MCF 10A (cell line): ENCODE measurements around the gene CDKN2C. TPM values are rescaled to one million over a fixed set of nuclear protein-coding genes. Genes with fewer than 3 reads are reported as not detected.

Source experiments
- BruUV-seq: library from RNA; stranded (reverse); fragments of 400-500 nt; replicated peaks from 2 replicates; lab custom pipeline; 2021; lab: Mats Ljungman, UMichigan
- CTCF ChIA-PET: fragments of 300-600 bp; sonication (Branson Sonifier 250); formaldehyde crosslinking; extraction: SDS; loops from one replicate; lab custom pipeline; 2021; ENCODE audit warnings: antibody characterized with exemption, inconsistent platforms; lab: Yijun Ruan, JAX
- POLR2A ChIA-PET: fragments of 300-600, 350-650 bp; sonication (Branson Sonifier 250); formaldehyde crosslinking; extraction: SDS; loops from one replicate; lab custom pipeline; 2020; ENCODE audit warnings: antibody characterized with exemption, inconsistent platforms; lab: Yijun Ruan, JAX
- DNase-seq: peaks from one replicate; pipeline ENCODE4 v3.0.0-alpha.2; 2018; ENCODE audit not compliant: unreplicated experiment
- H3K27ac Mint-ChIP-seq: one replicate; pipeline ENCODE4 v1.8.0; 2022; ENCODE audit warnings: mild to moderate bottlenecking, low read depth, mixed read lengths; ENCODE audit not compliant: unreplicated experiment
- H3K27me3 Mint-ChIP-seq: one replicate; pipeline ENCODE4 v1.8.0; 2022; ENCODE audit warnings: mixed read lengths; ENCODE audit not compliant: insufficient read depth, unreplicated experiment
- H3K36me3 Mint-ChIP-seq: one replicate; pipeline ENCODE4 v1.8.0; 2022; ENCODE audit warnings: mild to moderate bottlenecking, moderate library complexity, mixed read lengths; ENCODE audit not compliant: insufficient read depth, unreplicated experiment
- H3K4me1 Mint-ChIP-seq: one replicate; pipeline ENCODE4 v1.8.0; 2022; ENCODE audit warnings: mixed read lengths; ENCODE audit not compliant: insufficient read depth, unreplicated experiment
- H3K4me3 Mint-ChIP-seq: one replicate; pipeline ENCODE4 v1.8.0; 2022; ENCODE audit warnings: mild to moderate bottlenecking, moderate library complexity, mixed read lengths; ENCODE audit not compliant: unreplicated experiment
- H3K9me3 Mint-ChIP-seq: one replicate; pipeline ENCODE4 v1.8.0; 2022; ENCODE audit warnings: mixed read lengths; ENCODE audit not compliant: unreplicated experiment
- CTCF ChIP-seq: fragments of 200-600 bp; IDR thresholded peaks from one replicate; pipeline ENCODE4 v1.8.0; 2022; ENCODE audit warnings: antibody characterized with exemption, mild to moderate bottlenecking; ENCODE audit not compliant: unreplicated experiment
- intact Hi-C: fragments of 100-400 bp; cut with micrococcal nuclease; formaldehyde crosslinking; loops from 2 replicates; pipeline ENCODE4 v1.14.1; 2022
- total RNA-seq: library from RNA; stranded (reverse); gene quantifications from 2 replicates; pipeline ENCODE4 v1.2.3, GENCODE V29; 2022

CDKN2C gene
- total RNA-seq, 1 experiment from 2014 or later = 2.7 TPM

GRCh38 chr1:50923564-50923963, 46.5 kb upstream of the CDKN2C start:
- H3K4me1 Mint-ChIP-seq = no peaks in the 10 kb centered on the region

GRCh38 chr1:50929376-50929958, 40.6 kb upstream of the CDKN2C start:
- H3K27me3 Mint-ChIP-seq = no peaks in the 10 kb centered on the region
- no peaks in the 10 kb centered on the region for H3K4me1 Mint-ChIP-seq
- no peak overlapping the region for H3K27ac Mint-ChIP-seq
- H3K36me3 Mint-ChIP-seq = peaks cover 13% of the 10 kb centered on the region
- DNase-seq = peak; percentile 37
- H3K9me3 Mint-ChIP-seq = peaks cover under 1% of the 10 kb centered on the region
- POLR2A ChIA-PET = interaction anchor here (1.0 to 1.8 kb wide), 5 partner anchors 17 to 48 kb away, joined by 3 to 8 read pairs (median 5); partner anchors contain the start of gene FAF1
- CTCF ChIA-PET = interaction anchor here (0.5 to 3.6 kb wide), 35 partner anchors 8 to 593 kb away, joined by 3 to 70 read pairs (median 4); partner anchors contain the start of genes FAF1 and RNF11
- TF ChIP-seq CTCF = peak; percentile 40
- H3K4me3 Mint-ChIP-seq = no peak overlapping the region
- intact Hi-C loops = loop anchor here (1.0 to 10.0 kb wide), 5 partner anchors 38 to 260 kb away; no protein-coding TSS in a partner anchor
- no TSS peak for BruUV-seq

More at GRCh38 chr1:50923564-50923963, 46.5 kb upstream of the CDKN2C start:
- intact Hi-C loops = loop anchor here (10.0 kb wide), 1 partner anchor 149 kb away; no protein-coding TSS in a partner anchor
- DNase-seq = no peak
- Mint-ChIP-seq H3K27me3 (no peaks in the 10 kb centered on the region), H3K36me3 (peaks cover 13% of the 10 kb centered on the region), H3K27ac (no peak overlapping the region), H3K9me3 (peaks cover 10% of the 10 kb centered on the region), H3K4me3 (no peak overlapping the region)
- no peak for TF ChIP-seq CTCF
- no TSS peak for BruUV-seq
- ChIA-PET CTCF (interaction anchor here (1.3 to 1.8 kb wide), 2 partner anchors 50 to 267 kb away, joined by 6 read pairs; no protein-coding TSS in a partner anchor), POLR2A (no interaction called here)

GRCh38 chr1:50930193-50930592, 39.9 kb upstream of the CDKN2C start:
- ChIA-PET POLR2A (interaction anchor here (1.2 to 1.8 kb wide), 4 partner anchors 16 to 48 kb away, joined by 3 to 8 read pairs (median 6); partner anchors contain the start of gene FAF1), CTCF (interaction anchor here (0.5 to 3.6 kb wide), 33 partner anchors 8 to 592 kb away, joined by 3 to 70 read pairs (median 4); partner anchors contain the start of genes FAF1 and RNF11)
- Mint-ChIP-seq H3K4me3 (no peak overlapping the region), H3K4me1 (no peaks in the 10 kb centered on the region), H3K36me3 (peaks cover 13% of the 10 kb centered on the region), H3K27ac (no peak overlapping the region), H3K9me3 (no peaks in the 10 kb centered on the region), H3K27me3 (no peaks in the 10 kb centered on the region)
- BruUV-seq = no TSS peak
- DNase-seq = no peak
- TF ChIP-seq CTCF = no peak
- intact Hi-C loops = no loop called here
